ENCODE data around the gene SYNPO2L.
A peak's percentile ranks its signal among the peaks of the same experiment; 100 is the strongest.

GRCh38 chr10:73653701-73654100 lies 2.1 kb downstream of the SYNPO2L start:
- peak; percentile 17 for TF ChIP-seq CTCF (IDR thresholded peaks at IDR 0.05; ENCODE audit: poor library complexity)
- no peak for TF ChIP-seq EZH2 (IDR thresholded peaks at IDR 0.05; ENCODE audit: borderline replicate concordance)
- TF ChIP-seq EZH2phosphoT487 (IDR thresholded peaks at IDR 0.05; ENCODE audit: low read depth, severe bottlenecking, unreplicated experiment) = no peak

Data from hepatocyte (in vitro differentiated cells).